SU-DHL-6 (cell line): Measurements from ENCODE around the gene PPP1R14B.
"Not testable (repeated sequence)": the region's sequence is repeated elsewhere in the genome, so short reads cannot be mapped to it uniquely, and the experiment has no call there.

Experiments used
- H2AFZ ChIP-seq: fragments of 200-600 bp; sonication (generic); 2 replicates; pipeline ENCODE4 v1.6.1; 2014; ENCODE audit warnings: low read depth, mild to moderate bottlenecking, moderate library complexity, mixed read lengths, antibody characterized with exemption, low read length; ENCODE audit not compliant: severe bottlenecking
- H3F3A ChIP-seq: fragments of 200-600 bp; shearing (Covaris generic); 2 replicates; pipeline ENCODE4 v1.6.0; 2016; ENCODE audit warnings: antibody characterized with exemption, mild to moderate bottlenecking; ENCODE audit not compliant: insufficient read depth
- H3K27ac ChIP-seq: fragments of 200-600 bp; sonication (generic); 2 replicates; pipeline ENCODE4 v1.5.1; 2016; ENCODE audit warnings: low read depth, mild to moderate bottlenecking, low read length, moderate library complexity, mixed read lengths
- H3K27me3 ChIP-seq: fragments of 200-600 bp; sonication (generic), shearing (Covaris generic); 2 replicates; pipeline ENCODE4 v1.6.0; 2014; ENCODE audit warnings: mild to moderate bottlenecking, low read length
- H3K36me3 ChIP-seq: fragments of 200-600 bp; sonication (generic); 2 replicates; pipeline ENCODE4 v1.6.1; 2014; ENCODE audit warnings: mild to moderate bottlenecking, low read length, mixed read lengths
- H3K4me2 ChIP-seq: fragments of 300-600, 200-600 bp; shearing (Covaris generic), sonication (generic); 2 replicates; pipeline ENCODE4 v1.6.0; 2014; ENCODE audit warnings: low read length, low read depth, mild to moderate bottlenecking; ENCODE audit not compliant: poor library complexity, severe bottlenecking
- H3K4me3 ChIP-seq: fragments of 200-600 bp; sonication (generic); 2 replicates; pipeline ENCODE4 v1.5.1; 2014; ENCODE audit warnings: antibody characterized with exemption, low read length, mild to moderate bottlenecking, mixed read lengths; ENCODE audit not compliant: insufficient read depth, poor library complexity, severe bottlenecking
- H3K79me2 ChIP-seq: fragments of 200-600 bp; sonication (generic); 2 replicates; pipeline ENCODE4 v1.6.1; 2014; ENCODE audit warnings: mild to moderate bottlenecking, low read length, moderate library complexity; ENCODE audit not compliant: insufficient read depth
- H3K9ac ChIP-seq: fragments of 200-600 bp; sonication (generic); 2 replicates; pipeline ENCODE4 v1.7.0; 2014; ENCODE audit warnings: mild to moderate bottlenecking, low read length
- H3K9me2 ChIP-seq: fragments of 200-600 bp; sonication (generic); replicated peaks from 2 replicates; pipeline ENCODE4 v1.6.1; 2014; ENCODE audit warnings: low read length; ENCODE audit not compliant: insufficient read depth
- H3K9me3 ChIP-seq: fragments of 200-600 bp; sonication (generic); 2 replicates; pipeline ENCODE4 v1.6.1; 2014; ENCODE audit warnings: low read length, mixed read lengths; ENCODE audit not compliant: insufficient read depth
- H4K20me1 ChIP-seq: fragments of 200-600 bp; sonication (generic); 2 replicates; pipeline ENCODE4 v1.6.1; 2014; ENCODE audit warnings: low read depth, mild to moderate bottlenecking, antibody characterized with exemption, low read length, moderate library complexity, mixed read lengths
- EZH2phosphoT487 ChIP-seq: fragments of 200-600 bp; sonication (generic), shearing (Covaris generic); conservative IDR thresholded peaks from 2 replicates; pipeline ENCODE4 v1.6.1; 2018; ENCODE audit warnings: mild to moderate bottlenecking, antibody characterized with exemption, low read length, moderate library complexity, mixed read lengths
- TF ChIP-seq, protein P1 (sequence below): fragments of 200-600 bp; sonication (generic); IDR thresholded peaks from one replicate; pipeline ENCODE4 v1.5.1; 2017; ENCODE audit warnings: antibody characterized with exemption, mild to moderate bottlenecking, low read length, moderate library complexity; ENCODE audit not compliant: insufficient read depth, poor library complexity, severe bottlenecking

The PPP1R14B gene

DNA sequence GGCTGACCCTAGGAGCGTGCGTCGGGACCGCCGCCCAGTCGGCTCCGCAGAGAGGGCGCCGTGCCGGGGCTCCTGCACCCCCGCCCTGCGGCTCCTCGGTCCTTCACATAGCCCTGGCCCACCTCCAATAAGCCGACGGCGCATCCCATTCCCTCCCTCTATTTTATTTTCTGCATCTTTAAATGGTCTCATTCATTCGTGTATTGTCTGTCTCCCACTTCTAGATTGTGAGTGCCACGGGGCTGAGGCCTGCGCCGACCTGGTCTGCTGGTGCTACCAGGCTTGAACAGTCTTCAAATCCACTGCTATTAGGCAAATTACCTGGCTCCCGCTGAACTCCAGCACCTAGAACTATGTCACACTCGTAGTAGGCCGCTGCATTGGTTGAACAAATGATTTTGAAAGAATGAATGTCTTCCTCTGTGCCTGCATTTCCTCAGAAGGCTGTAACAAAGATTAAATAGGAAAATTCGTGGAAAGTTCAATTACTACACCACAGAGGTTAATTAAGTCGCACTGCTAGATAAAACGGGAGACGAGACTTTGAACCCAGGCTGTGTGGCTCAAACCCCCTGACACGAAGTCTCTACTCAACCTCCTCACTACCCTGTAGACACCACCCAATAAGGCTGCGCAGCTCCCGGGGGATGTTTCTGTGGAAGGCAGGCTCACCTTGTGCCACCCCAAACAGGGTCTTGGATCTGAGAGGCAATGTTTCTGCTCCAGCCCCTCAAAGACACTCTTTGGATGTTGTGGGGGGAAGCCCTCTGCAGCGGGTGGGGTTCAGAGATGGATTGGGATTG, 1.2 kb upstream of the PPP1R14B start:
- Histone ChIP-seq H3K27ac (no peak overlapping the region), H3K9ac (peak overlapping the region; percentile 59; the same call in 1 of the 2 replicates), H4K20me1 (no peaks in the 10 kb centered on the region), H3K27me3 (no peaks in the 10 kb centered on the region), H3K9me2 (no peaks in the 10 kb centered on the region), H3K36me3 (no peaks in the 10 kb centered on the region), H3F3A (peaks cover 40% of the 10 kb centered on the region), H3K79me2 (peaks cover 24% of the 10 kb centered on the region), H2AFZ (peak overlapping the region; percentile 88), H3K9me3 (no peaks in the 10 kb centered on the region), H3K4me2 (peak overlapping the region; percentile 71), H3K4me3 (peak overlapping the region; percentile 51)
- TF ChIP-seq, protein P1, sequence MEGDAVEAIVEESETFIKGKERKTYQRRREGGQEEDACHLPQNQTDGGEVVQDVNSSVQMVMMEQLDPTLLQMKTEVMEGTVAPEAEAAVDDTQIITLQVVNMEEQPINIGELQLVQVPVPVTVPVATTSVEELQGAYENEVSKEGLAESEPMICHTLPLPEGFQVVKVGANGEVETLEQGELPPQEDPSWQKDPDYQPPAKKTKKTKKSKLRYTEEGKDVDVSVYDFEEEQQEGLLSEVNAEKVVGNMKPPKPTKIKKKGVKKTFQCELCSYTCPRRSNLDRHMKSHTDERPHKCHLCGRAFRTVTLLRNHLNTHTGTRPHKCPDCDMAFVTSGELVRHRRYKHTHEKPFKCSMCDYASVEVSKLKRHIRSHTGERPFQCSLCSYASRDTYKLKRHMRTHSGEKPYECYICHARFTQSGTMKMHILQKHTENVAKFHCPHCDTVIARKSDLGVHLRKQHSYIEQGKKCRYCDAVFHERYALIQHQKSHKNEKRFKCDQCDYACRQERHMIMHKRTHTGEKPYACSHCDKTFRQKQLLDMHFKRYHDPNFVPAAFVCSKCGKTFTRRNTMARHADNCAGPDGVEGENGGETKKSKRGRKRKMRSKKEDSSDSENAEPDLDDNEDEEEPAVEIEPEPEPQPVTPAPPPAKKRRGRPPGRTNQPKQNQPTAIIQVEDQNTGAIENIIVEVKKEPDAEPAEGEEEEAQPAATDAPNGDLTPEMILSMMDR, result no peak
- TF ChIP-seq EZH2phosphoT487, result no peak

DNA sequence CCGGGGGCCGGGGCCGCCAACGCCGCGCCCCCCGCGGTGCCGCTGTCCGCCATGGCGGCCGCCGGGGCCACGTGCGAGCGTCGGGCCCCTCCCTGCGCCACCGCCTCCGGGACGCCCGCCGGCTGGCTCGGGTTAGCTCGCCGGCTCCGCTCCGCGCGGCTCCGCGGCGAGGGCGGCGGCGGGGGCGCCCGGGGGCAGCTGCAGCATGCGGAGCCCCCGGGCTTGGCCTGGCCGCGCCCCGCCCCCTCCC, 197 bp downstream of the PPP1R14B start:
- not testable (repeated sequence) for H3K9me2 ChIP-seq, H3K9me3 ChIP-seq, H2AFZ ChIP-seq, H3K27me3 ChIP-seq, H3K4me2 ChIP-seq, H3K36me3 ChIP-seq, H4K20me1 ChIP-seq
- Histone ChIP-seq H3K4me3 (peak overlapping the region; percentile 97), H3K79me2 (peaks cover 22% of the 10 kb centered on the region), H3K9ac (peak overlapping the region; percentile 89), H3F3A (peaks cover 41% of the 10 kb centered on the region), H3K27ac (peak overlapping the region; percentile 90; the same call in 1 of the 2 replicates)

DNA sequence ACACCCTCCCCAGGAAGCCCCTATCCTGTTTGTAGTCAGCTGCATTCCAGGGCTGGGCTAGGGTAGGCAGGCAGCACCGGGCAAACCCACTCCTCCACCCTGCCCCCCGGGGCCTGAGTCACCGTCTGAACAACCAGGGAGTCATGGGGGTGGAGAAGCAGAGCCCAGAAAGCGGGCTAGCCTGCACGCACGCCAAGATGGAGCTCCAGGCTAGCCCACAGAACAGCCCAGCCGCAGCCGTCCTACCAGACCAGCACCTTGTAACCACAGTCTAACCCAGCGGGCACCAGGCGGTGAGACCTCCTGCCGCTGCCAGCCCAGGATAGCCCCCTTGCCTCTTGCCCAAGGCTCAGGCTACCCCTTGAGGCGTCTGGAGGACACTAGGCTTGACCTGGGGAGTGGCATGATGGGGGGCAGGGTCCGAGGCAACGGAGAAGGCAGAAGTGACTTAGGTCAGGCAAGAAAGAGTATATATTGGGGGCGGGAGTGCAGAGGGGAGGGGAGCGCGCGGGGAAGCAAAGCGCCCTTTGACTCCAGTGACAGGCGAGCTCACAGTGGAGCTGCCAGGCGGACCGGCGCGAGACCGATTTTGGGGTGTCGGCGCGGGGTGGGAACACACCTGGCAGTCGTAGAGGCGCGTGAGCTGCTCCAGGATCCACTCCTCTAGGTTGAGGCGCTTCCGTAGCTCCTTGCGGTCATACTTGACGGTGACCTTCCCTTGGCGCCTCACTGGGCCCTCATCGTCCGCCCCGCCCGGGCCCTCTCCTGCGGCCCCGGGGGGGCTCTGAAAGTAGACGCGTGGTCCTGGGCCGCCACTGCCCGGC, 734 bp downstream of the PPP1R14B start:
- Histone ChIP-seq H2AFZ (no peak overlapping the region), H3K9me2 (no peaks in the 10 kb centered on the region), H4K20me1 (no peaks in the 10 kb centered on the region), H3K79me2 (peaks cover 22% of the 10 kb centered on the region), H3F3A (peaks cover 41% of the 10 kb centered on the region), H3K9me3 (no peaks in the 10 kb centered on the region), H3K4me2 (peak overlapping the region; percentile 82), H3K27ac (peak overlapping the region; percentile 90), H3K27me3 (no peaks in the 10 kb centered on the region), H3K4me3 (peak overlapping the region; percentile 97), H3K36me3 (no peaks in the 10 kb centered on the region), H3K9ac (peak overlapping the region; percentile 89)
- TF ChIP-seq EZH2phosphoT487, result no peak
- TF ChIP-seq, protein P1, result no peak

DNA sequence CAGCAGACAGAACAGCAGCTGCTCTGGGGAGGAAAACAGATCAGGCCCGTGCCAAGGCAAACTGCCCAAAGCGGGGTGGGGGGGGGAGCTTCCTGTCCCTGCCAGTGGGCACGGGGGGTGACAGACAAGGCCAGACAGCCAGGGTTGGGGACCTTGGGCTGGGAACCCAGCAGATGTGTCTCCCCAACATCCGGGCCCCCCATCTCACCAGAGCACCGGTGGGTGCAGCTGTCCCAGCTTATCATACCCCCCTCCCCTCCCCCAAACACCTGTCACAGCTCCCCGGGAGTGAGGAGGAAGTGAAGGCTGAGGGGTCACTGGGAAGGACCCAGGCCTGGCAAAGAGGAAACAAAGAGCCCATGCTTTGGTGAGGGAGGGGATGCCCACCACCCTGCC, 1.3 kb downstream of the PPP1R14B start:
- peak overlapping the region; percentile 89 for H3K9ac ChIP-seq
- H3K36me3 ChIP-seq, result no peaks in the 10 kb centered on the region

More for the DNA sequence above, 1.3 kb downstream of the PPP1R14B start:
- Histone ChIP-seq H3K79me2 (peaks cover 22% of the 10 kb centered on the region), H3K4me2 (peak overlapping the region; percentile 82), H3K9me3 (no peaks in the 10 kb centered on the region), H3K27me3 (no peaks in the 10 kb centered on the region), H3K9me2 (no peaks in the 10 kb centered on the region), H3K27ac (peak overlapping the region; percentile 90), H4K20me1 (no peaks in the 10 kb centered on the region), H3F3A (peaks cover 44% of the 10 kb centered on the region), H3K4me3 (peak overlapping the region; percentile 97), H2AFZ (no peak overlapping the region)
- no peak for TF ChIP-seq EZH2phosphoT487
- TF ChIP-seq, protein P1, result no peak
